Activated CD8-positive, alpha-beta memory T cell treated with anti-CD3 and anti-CD28 coated beads, Interleukin-2, amount 50 U/mL, for 24 hours (primary cell): ENCODE measurements around the gene CPSF3.

ENCODE experiments used
- DNase-seq: peaks from one replicate; pipeline ENCODE4 v3.0.0-alpha.2; 2020; ENCODE audit errors: extremely low read depth

CPSF3 gene

GRCh38 chr2:9419541-9419940, 3.9 kb upstream of the CPSF3 start:
- DNase-seq, result no peak

DNA sequence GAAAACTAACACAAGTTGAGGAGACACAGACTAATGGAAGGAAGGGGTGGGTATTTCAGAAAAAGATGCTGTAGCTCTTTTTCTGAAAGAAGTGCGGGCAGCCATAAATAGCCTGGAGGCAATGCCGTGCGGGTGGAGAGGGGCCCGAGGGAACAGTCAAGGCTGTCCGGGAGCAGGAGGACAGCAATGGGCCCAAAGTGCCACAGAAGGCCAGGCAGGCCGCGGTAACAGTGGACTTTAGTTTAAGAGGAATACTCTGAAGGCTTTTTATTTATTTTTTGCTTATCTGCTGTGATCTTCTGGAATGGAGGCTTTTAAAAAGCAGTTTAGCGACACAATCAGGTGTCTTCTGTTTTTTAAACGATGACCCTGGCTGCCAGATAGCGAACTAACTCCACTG, 3.0 kb upstream of the CPSF3 start:
- DNase-seq, result no peak

DNA sequence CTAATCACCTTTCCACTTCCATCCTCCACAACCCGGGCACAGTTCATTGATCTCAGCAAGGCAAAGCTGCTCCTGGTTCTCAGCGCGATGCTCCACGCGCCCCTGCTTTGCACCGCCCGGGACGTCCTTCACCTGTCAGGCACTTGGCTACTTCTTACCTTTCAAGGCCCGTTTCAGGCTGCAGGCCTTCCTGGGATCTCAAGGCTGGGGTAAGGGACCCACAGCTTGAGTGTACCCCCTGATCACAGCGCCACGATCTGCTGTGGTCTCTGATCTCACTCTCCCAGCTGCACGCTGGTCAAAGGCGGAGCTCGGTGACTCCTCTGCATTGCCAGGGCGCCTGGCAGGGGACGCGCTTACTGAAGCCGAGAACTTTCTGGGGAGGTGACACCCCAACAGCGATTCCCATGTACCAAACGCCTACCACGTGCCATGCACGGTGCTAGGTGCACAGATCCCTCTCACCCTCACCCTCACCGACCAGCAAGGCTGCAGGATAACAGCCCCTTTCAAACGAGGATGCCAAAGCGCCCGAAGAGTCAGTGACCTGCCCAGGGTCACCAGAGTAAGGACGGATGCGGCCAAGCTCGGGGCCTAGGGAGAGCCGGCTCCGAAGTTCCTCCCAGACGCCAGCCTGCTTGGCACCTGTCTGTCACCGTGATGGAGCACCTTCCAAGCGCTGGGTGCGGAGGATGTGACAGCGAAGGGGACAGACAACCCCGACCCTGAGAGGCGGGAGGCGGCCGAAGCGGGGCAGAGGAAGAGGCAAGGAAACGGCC, 944 bp upstream of the CPSF3 start:
- DNase-seq, result no peak

GRCh38 chr2:9423922-9424272, 443 bp downstream of the CPSF3 start:
- DNase-seq, result no peak

GRCh38 chr2:9424447-9425164, 1.2 kb downstream of the CPSF3 start:
- no peak for DNase-seq

- no peak for DNase-seq
These were observed 5.6 kb downstream of the CPSF3 start for GRCh38 chr2:9428965-9429577.

GRCh38 chr2:9430316-9431293, 7.2 kb downstream of the CPSF3 start:
- DNase-seq, result no peak

DNA sequence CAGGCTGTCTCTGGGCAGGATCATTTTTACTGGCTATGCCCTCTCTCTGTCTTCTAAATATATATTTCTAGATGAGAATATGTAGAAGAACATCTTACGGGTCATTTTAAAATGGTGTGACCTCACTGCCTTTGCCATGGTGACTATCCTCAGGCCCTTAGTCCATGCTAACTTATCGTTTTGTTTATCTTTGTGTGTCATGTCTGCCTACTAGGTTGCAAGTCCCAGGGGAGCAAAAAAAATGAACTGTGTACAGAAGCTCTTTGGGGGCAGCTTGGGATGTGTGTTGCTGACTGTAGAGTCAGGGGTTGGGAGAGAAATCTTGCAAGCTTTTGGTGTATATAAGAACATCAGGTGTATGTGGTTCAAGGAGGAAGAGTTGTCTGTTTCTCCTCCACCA, 11.0 kb downstream of the CPSF3 start:
- DNase-seq, result no peak

- DNase-seq, result no peak
These were observed 16.1 kb downstream of the CPSF3 start for GRCh38 chr2:9439536-9439935.

GRCh38 chr2:9440058-9440727, 16.7 kb downstream of the CPSF3 start:
- no peak for DNase-seq

- no peak for DNase-seq
These were observed 18.1 kb downstream of the CPSF3 start for GRCh38 chr2:9441556-9441955.

DNA sequence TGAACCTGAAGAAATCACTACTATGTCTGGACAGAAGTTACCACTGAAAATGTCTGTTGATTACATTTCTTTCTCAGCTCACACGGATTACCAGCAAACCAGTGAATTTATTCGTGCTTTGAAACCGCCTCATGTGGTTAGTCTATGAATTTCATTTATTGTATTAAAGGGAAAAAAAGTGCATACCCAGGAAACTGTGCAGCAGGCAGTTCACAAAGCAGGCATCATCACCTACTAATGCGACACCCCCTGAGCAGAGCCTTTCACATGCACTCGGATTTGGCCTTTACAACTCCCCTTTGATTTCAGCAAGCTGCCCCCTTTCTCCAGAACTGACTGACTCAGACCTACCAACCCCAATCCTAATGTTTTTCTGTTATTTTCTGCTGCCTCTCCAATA, 20.1 kb downstream of the CPSF3 start:
- no peak for DNase-seq

DNA sequence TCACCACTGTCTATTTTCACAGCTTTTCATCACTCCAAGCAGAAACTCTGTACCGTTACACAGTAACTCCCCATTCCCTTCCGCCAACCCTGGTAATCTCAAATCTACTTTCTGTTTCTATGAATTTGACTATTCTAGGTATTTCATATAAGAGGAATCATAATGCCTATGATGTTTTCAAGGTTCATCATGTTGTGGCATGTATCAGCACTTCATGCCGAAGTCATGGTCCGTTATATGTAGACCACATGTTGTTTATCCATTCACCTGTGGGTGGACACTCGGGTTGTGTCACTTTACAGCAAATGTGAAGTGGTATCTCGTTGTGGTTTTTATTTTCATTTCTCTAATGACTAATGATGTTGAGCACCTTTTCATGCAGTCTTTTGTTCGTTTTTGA, 21.6 kb downstream of the CPSF3 start:
- no peak for DNase-seq

- no peak for DNase-seq
These were observed 27.8 kb downstream of the CPSF3 start for GRCh38 chr2:9451231-9451630.

DNA sequence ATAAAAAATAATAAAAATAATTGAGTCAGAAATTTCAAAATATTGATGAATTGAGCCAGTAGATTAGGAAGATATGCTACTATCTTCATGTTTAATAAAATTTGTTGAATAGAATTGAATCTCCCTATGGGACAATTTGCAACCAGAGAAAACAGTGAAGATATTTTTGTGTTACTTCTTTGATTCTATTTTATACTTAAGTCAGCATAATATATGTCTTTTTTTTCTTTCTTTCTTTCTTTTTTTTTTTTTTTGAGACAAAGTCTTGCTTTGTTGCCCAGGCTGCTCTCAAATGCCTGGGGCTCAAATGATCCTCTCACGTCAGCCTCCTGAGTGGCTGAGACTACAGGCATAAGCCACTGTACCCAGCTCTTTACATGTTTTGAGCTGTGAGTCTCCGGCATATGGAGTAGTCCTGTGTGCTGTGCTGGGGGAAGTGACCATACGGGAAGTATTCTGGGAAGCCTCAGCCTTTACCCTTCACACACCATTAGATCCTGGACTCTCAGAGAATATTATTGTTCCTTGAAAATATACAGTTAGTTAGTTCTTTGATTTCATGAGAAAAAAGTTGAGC, 37.1 kb downstream of the CPSF3 start:
- no peak for DNase-seq

DNA sequence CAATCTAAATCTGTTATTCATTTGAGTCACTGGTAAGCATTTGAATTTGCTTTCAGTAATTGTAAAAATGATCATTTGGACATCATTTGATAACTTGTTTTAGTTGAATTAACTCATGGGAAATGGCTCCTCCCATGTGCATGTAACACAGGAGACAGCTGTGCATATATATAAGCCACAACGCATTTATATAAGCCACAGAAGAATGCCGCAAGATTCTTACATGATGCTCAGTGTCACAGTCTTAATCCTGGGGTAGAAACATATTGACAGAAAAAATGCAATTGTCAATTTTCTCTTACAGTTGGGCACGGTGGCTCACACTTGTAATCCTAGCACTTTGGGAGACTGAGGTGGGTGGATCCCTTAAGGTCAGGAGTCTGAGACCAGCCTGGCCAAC, 37.6 kb downstream of the CPSF3 start:
- no peak for DNase-seq

GRCh38 chr2:9462313-9462712, 38.9 kb downstream of the CPSF3 start:
- DNase-seq, result no peak

- no peak for DNase-seq
These were observed 39.6 kb downstream of the CPSF3 start for GRCh38 chr2:9462886-9463697.

DNA sequence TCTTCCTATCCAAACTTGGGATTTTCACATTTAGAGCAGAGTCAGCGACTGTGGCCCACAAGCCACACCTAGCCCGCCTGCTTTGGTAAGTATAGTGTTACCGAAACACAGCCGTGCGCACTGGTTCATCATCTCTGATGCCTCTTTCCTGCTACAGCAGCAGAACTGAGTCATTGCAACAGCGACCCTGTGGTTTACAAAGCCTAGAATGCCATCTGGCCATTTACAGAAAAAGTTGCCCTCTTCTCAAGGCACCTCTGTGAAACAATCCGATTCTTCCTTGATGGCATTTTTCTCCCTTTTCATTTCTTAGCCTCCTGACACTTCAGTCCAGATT, 40.2 kb downstream of the CPSF3 start:
- DNase-seq, result no peak

- no peak for DNase-seq
These were observed 41.7 kb downstream of the CPSF3 start for GRCh38 chr2:9465170-9465569.
